KMS-11 (cell line): ENCODE data around the gene WNT3A.

Experiments used
- H2AFZ ChIP-seq: fragments of 200-600 bp; sonication (generic); 2 replicates; pipeline ENCODE4 v1.6.1; 2016; ENCODE audit warnings: antibody characterized with exemption, mixed run types, low read depth
- H3K27ac ChIP-seq: fragments of 200-600 bp; sonication (generic); 2 replicates; pipeline ENCODE4 v1.6.1; 2016; ENCODE audit warnings: mild to moderate bottlenecking, mixed run types
- H3K27me3 ChIP-seq: fragments of 200-600 bp; sonication (generic); 2 replicates; pipeline ENCODE4 v1.6.1; 2017; ENCODE audit warnings: mild to moderate bottlenecking, low read depth, mixed run types, moderate library complexity; ENCODE audit not compliant: insufficient read depth
- H3K36me3 ChIP-seq: fragments of 200-600 bp; sonication (generic); 2 replicates; pipeline ENCODE4 v1.6.1; 2017; ENCODE audit warnings: mild to moderate bottlenecking, mixed run types; ENCODE audit not compliant: insufficient read depth
- H3K4me1 ChIP-seq: fragments of 200-600 bp; sonication (generic); 2 replicates; pipeline ENCODE4 v1.6.1; 2016; ENCODE audit warnings: mild to moderate bottlenecking, low read depth, mixed run types; ENCODE audit not compliant: poor library complexity, severe bottlenecking
- H3K4me2 ChIP-seq: fragments of 200-600 bp; sonication (generic); 2 replicates; pipeline ENCODE4 v1.7.0; 2016; ENCODE audit warnings: mild to moderate bottlenecking, mixed run types
- H3K4me3 ChIP-seq: fragments of 200-600 bp; sonication (generic); IDR thresholded peaks from 2 replicates; pipeline ENCODE4 v1.6.1; 2017; ENCODE audit warnings: low read depth, low read length, mixed read lengths; ENCODE audit not compliant: insufficient read depth
- H3K79me2 ChIP-seq: fragments of 200-600 bp; sonication (generic); 2 replicates; pipeline ENCODE4 v1.6.1; 2016; ENCODE audit warnings: low read depth, mixed run types; ENCODE audit not compliant: insufficient read depth
- H3K9ac ChIP-seq: fragments of 200-600 bp; sonication (generic); 2 replicates; pipeline ENCODE4 v1.6.1; 2016; ENCODE audit warnings: mild to moderate bottlenecking, mixed run types
- H4K20me1 ChIP-seq: fragments of 200-600 bp; sonication (generic); 2 replicates; pipeline ENCODE4 v1.6.1; 2016; ENCODE audit warnings: mild to moderate bottlenecking, mixed run types; ENCODE audit not compliant: insufficient read depth
- CTCF ChIP-seq: fragments of 200-600 bp; sonication (generic); conservative IDR thresholded peaks from 2 replicates; pipeline ENCODE4 v1.6.1; 2017; ENCODE audit warnings: low read depth, mild to moderate bottlenecking, antibody characterized with exemption, low read length, moderate library complexity, mixed read lengths

Gene WNT3A

GRCh38 chr1:228092342-228093049, 85.7 kb downstream of the WNT3A start:
- peaks cover 98% of the 10 kb centered on the region for H4K20me1 ChIP-seq
- H3K79me2 ChIP-seq: peaks cover 100% of the 10 kb centered on the region
- no peak overlapping the region for H2AFZ ChIP-seq
- H3K4me2 ChIP-seq: no peak overlapping the region
- TF ChIP-seq CTCF: no peak
- H3K9ac ChIP-seq: no peak overlapping the region
- no peak overlapping the region for H3K27ac ChIP-seq
- H3K4me1 ChIP-seq: peaks cover 55% of the 10 kb centered on the region
- no peaks in the 10 kb centered on the region for H3K27me3 ChIP-seq
- H3K36me3 ChIP-seq: peaks cover 12% of the 10 kb centered on the region; the same call in 1 of the 2 replicates
- no peak overlapping the region for H3K4me3 ChIP-seq

DNA sequence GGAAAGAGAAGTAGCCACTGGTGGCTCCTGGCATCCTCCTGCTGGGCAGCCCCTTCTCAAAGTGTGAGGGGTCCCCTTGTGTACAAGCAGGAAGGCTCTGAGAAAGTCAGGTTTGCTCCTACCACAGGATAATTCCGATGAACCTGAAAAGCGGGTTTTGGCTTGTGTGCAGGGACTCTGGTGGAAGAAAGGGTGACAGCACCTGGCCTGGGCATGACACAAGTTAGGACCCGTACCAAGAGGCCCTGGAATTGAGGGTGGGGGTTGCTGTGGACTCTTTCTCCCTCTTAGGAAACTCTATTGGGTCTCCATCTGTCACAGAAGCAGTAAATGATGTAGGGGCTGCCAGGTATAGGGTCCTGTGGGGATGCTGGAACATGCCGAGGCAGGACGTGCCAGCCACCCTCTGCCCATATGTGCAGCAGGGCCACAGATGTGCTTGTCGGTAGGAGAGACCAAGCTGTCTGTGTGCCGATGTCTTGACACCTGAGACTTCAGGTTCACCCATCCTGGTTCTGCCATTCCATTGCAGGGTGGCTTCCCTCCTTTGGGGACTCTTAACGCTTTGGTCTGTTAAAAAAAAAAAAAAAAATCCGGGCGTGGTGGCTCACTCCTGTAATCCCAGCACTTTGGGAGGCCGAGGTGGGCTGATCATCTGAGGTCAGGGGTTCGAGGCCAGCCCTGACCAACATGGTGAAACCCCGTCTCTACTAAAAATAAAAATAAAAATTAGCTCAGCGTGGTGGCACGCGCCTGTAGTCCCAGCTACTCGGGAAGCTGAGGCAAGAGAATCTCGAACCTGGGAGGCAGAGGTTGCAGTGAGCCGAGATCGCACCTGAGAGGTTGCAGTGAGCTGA, 86.5 kb downstream of the WNT3A start:
- no peak for TF ChIP-seq CTCF
- Histone ChIP-seq H3K36me3 (peaks cover 12% of the 10 kb centered on the region; the same call in 1 of the 2 replicates), H3K27me3 (no peaks in the 10 kb centered on the region), H3K79me2 (peaks cover 100% of the 10 kb centered on the region), H3K4me2 (no peak overlapping the region), H3K4me3 (no peak overlapping the region), H3K4me1 (peaks cover 47% of the 10 kb centered on the region), H2AFZ (no peak overlapping the region), H4K20me1 (peaks cover 93% of the 10 kb centered on the region), H3K9ac (no peak overlapping the region), H3K27ac (no peak overlapping the region)

DNA sequence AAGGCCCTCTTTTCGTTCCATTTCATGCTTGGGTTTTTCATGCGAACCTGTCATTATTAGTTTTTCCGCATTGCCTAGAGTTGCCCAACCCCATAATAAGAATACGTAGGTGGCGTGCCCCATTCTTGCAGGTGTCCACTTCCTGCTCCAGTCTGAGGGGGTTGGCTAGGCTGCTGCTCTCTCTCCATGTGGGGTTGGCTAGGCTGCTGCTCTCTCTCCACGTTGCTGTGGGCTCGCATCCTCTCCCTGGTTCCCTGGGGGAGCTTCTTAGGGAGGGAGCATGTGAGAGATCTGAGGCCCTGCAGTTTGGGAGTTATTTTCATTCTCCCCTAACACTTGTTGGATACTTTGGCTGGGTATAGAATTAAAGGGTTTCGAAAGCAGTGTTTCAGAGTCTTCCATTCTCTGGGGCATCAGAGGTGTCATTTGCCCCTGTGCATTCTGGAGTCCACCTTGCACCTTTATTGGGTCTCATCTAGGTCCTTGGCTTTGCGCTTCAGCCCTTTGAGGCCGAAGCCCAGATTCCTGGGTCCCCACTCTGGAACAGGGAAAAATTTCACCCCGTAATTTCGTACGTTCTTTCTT, 87.7 kb downstream of the WNT3A start:
- H3K4me1 ChIP-seq: peaks cover 34% of the 10 kb centered on the region
- H3K27me3 ChIP-seq: no peaks in the 10 kb centered on the region
- H3K4me2 ChIP-seq: no peak overlapping the region
- peaks cover 97% of the 10 kb centered on the region for H3K79me2 ChIP-seq
- H3K27ac ChIP-seq: no peak overlapping the region
- H3K36me3 ChIP-seq: peaks cover 12% of the 10 kb centered on the region; the same call in 1 of the 2 replicates
- no peak overlapping the region for H3K9ac ChIP-seq
- H3K4me3 ChIP-seq: no peak overlapping the region
- peaks cover 81% of the 10 kb centered on the region for H4K20me1 ChIP-seq
- no peak overlapping the region for H2AFZ ChIP-seq
- no peak for TF ChIP-seq CTCF

GRCh38 chr1:228095161-228095560, 88.4 kb downstream of the WNT3A start:
- H2AFZ ChIP-seq: no peak overlapping the region
- peaks cover 31% of the 10 kb centered on the region for H3K4me1 ChIP-seq
- no peak overlapping the region for H3K4me2 ChIP-seq
- peaks cover 12% of the 10 kb centered on the region; the same call in 1 of the 2 replicates for H3K36me3 ChIP-seq
- H3K4me3 ChIP-seq: no peak overlapping the region
- no peak for TF ChIP-seq CTCF
- H4K20me1 ChIP-seq: peaks cover 75% of the 10 kb centered on the region
- peaks cover 97% of the 10 kb centered on the region for H3K79me2 ChIP-seq
- no peak overlapping the region for H3K9ac ChIP-seq
- H3K27me3 ChIP-seq: no peaks in the 10 kb centered on the region
- no peak overlapping the region for H3K27ac ChIP-seq
